Osteocyte (in vitro differentiated cells): Measurements from ENCODE around the gene RIC3. TPM values are rescaled to one million over a fixed set of nuclear protein-coding genes. Genes with fewer than 3 reads are reported as not detected.
A peak's percentile ranks its signal among the peaks of the same experiment; 100 is the strongest.

Experiments used
- DNase-seq: peaks from one replicate; pipeline ENCODE4 v3.0.0; 2021; ENCODE audit warnings: mixed read lengths; ENCODE audit not compliant: unreplicated experiment; ENCODE audit errors: extremely low spot score
- H3K27ac Mint-ChIP-seq: one replicate; pipeline ENCODE4 v1.8.0; 2021; ENCODE audit warnings: mild to moderate bottlenecking, mixed read lengths; ENCODE audit not compliant: unreplicated experiment
- H3K27me3 Mint-ChIP-seq: one replicate; pipeline ENCODE4 v1.8.0; 2021; ENCODE audit warnings: mixed read lengths; ENCODE audit not compliant: unreplicated experiment
- H3K36me3 Mint-ChIP-seq: one replicate; pipeline ENCODE4 v1.8.0; 2021; ENCODE audit warnings: mixed read lengths; ENCODE audit not compliant: unreplicated experiment
- H3K4me1 Mint-ChIP-seq: one replicate; pipeline ENCODE4 v1.8.0; 2021; ENCODE audit warnings: mixed read lengths; ENCODE audit not compliant: unreplicated experiment
- H3K4me3 Mint-ChIP-seq: one replicate; pipeline ENCODE4 v1.8.0; 2021; ENCODE audit warnings: mild to moderate bottlenecking, moderate library complexity, mixed read lengths; ENCODE audit not compliant: unreplicated experiment
- H3K9me3 Mint-ChIP-seq: one replicate; pipeline ENCODE4 v1.8.0; 2021; ENCODE audit warnings: mixed read lengths; ENCODE audit not compliant: unreplicated experiment
- CTCF ChIP-seq: fragments of 200-600 bp; sonication (generic); IDR thresholded peaks from 2 replicates; pipeline ENCODE4 v1.5.0; 2021; ENCODE audit warnings: antibody characterized with exemption, mild to moderate bottlenecking, moderate library complexity
- total RNA-seq: library from RNA; stranded (reverse); gene quantifications from 2 replicates; pipeline ENCODE4 v1.2.1, GENCODE V29; 2021

The RIC3 gene
- total RNA-seq, 1 donor from 2014 or later: not detected

GRCh38 chr11:8102296-8102915 is 66.4 kb downstream of the RIC3 start:
- Mint-ChIP-seq H3K9me3 (no peaks in the 10 kb centered on the region), H3K36me3 (peaks cover 2% of the 10 kb centered on the region), H3K27ac (no peak overlapping the region), H3K27me3 (no peaks in the 10 kb centered on the region), H3K4me3 (no peak overlapping the region), H3K4me1 (no peaks in the 10 kb centered on the region)
- DNase-seq: no peak
- no peak for TF ChIP-seq CTCF

GRCh38 chr11:8101421-8101820 is 67.4 kb downstream of the RIC3 start:
- H3K4me3 Mint-ChIP-seq: no peak overlapping the region
- H3K36me3 Mint-ChIP-seq: peaks cover 2% of the 10 kb centered on the region
- no peaks in the 10 kb centered on the region for H3K27me3 Mint-ChIP-seq
- TF ChIP-seq CTCF: no peak
- DNase-seq: peak; percentile 75
- no peak overlapping the region for H3K27ac Mint-ChIP-seq
- no peaks in the 10 kb centered on the region for H3K4me1 Mint-ChIP-seq
- H3K9me3 Mint-ChIP-seq: no peaks in the 10 kb centered on the region

- DNase-seq: peak; percentile 40
- H3K9me3 Mint-ChIP-seq: no peaks in the 10 kb centered on the region
- H3K27ac Mint-ChIP-seq: no peak overlapping the region
- no peak overlapping the region for H3K4me3 Mint-ChIP-seq
- no peaks in the 10 kb centered on the region for H3K27me3 Mint-ChIP-seq
- no peaks in the 10 kb centered on the region for H3K4me1 Mint-ChIP-seq
- no peak for TF ChIP-seq CTCF
- peaks cover 2% of the 10 kb centered on the region for H3K36me3 Mint-ChIP-seq
Observed at GRCh38 chr11:8100605-8101004, 68.2 kb downstream of the RIC3 start.

- no peak overlapping the region for H3K4me3 Mint-ChIP-seq
- peaks cover 2% of the 10 kb centered on the region for H3K36me3 Mint-ChIP-seq
- no peak overlapping the region for H3K27ac Mint-ChIP-seq
- no peaks in the 10 kb centered on the region for H3K27me3 Mint-ChIP-seq
- no peaks in the 10 kb centered on the region for H3K4me1 Mint-ChIP-seq
- peak; percentile 34 for DNase-seq
- H3K9me3 Mint-ChIP-seq: no peaks in the 10 kb centered on the region
- no peak for TF ChIP-seq CTCF
Observed at GRCh38 chr11:8100158-8100557, 68.7 kb downstream of the RIC3 start.

- H3K4me3 Mint-ChIP-seq: no peak overlapping the region
Observed at GRCh38 chr11:8099291-8099899, 69.4 kb downstream of the RIC3 start.

More at GRCh38 chr11:8099291-8099899, 69.4 kb downstream of the RIC3 start:
- Mint-ChIP-seq H3K9me3 (no peaks in the 10 kb centered on the region), H3K27me3 (no peaks in the 10 kb centered on the region), H3K36me3 (peaks cover 6% of the 10 kb centered on the region), H3K27ac (no peak overlapping the region), H3K4me1 (no peaks in the 10 kb centered on the region)
- peak; percentile 90 for DNase-seq
- TF ChIP-seq CTCF: peak; percentile 95
